OCI-LY7 (cell line): ENCODE measurements around the gene MCAT. TPM values are rescaled to one million over a fixed set of nuclear protein-coding genes. Genes with fewer than 3 reads are reported as not detected.

Source experiments
- BruUV-seq: library from RNA; stranded (reverse); fragments of 400-500 nt; replicated peaks from 2 replicates; lab custom pipeline; 2021; lab: Mats Ljungman, UMichigan
- CTCF ChIA-PET: fragments of 300-600 bp; sonication (Branson Sonifier 250); formaldehyde crosslinking; loops from one replicate; lab custom pipeline; 2022; ENCODE audit warnings: antibody characterized with exemption; ENCODE audit not compliant: unreplicated experiment; lab: Charles Lee
- POLR2A ChIA-PET: fragments of 300-600 bp; sonication (Branson Sonifier 250); formaldehyde crosslinking; loops from one replicate; lab custom pipeline; 2022; ENCODE audit warnings: antibody characterized with exemption; lab: Charles Lee
- DNase-seq: peaks from one replicate; pipeline ENCODE4 v3.0.0-alpha.2; 2015; ENCODE audit warnings: low spot score
- H2AFZ ChIP-seq: fragments of 200-600 bp; sonication (generic), shearing (Covaris generic); 2 replicates; pipeline ENCODE4 v1.6.1; 2014; ENCODE audit warnings: mild to moderate bottlenecking, antibody characterized with exemption, low read length, moderate library complexity
- H3K27ac ChIP-seq: fragments of 200-600 bp; sonication (generic); 2 replicates; pipeline ENCODE4 v1.5.1; 2014; ENCODE audit warnings: mixed run types, low read depth, mild to moderate bottlenecking, moderate library complexity, low read length, inconsistent platforms; ENCODE audit not compliant: poor library complexity, severe bottlenecking
- H3K36me3 ChIP-seq: fragments of 200-600 bp; sonication (generic); 2 replicates; pipeline ENCODE4 v1.6.1; 2014; ENCODE audit warnings: mild to moderate bottlenecking, antibody characterized with exemption, low read length, moderate library complexity, mixed read lengths; ENCODE audit not compliant: insufficient read depth
- H3K4me1 ChIP-seq: fragments of 200-600 bp; sonication (generic); 2 replicates; pipeline ENCODE4 v1.5.1; 2014; ENCODE audit warnings: mild to moderate bottlenecking, low read length; ENCODE audit not compliant: insufficient read depth, poor library complexity, severe bottlenecking
- H3K4me2 ChIP-seq: fragments of 200-600 bp; sonication (generic); 2 replicates; pipeline ENCODE4 v1.6.1; 2014; ENCODE audit warnings: mild to moderate bottlenecking, low read length
- H3K4me3 ChIP-seq: fragments of 200-600 bp; sonication (generic); 2 replicates; pipeline ENCODE4 v1.5.1; 2014; ENCODE audit warnings: mild to moderate bottlenecking, low read depth, low read length; ENCODE audit not compliant: poor library complexity, severe bottlenecking
- H3K79me2 ChIP-seq: fragments of 200-600 bp; sonication (generic); 2 replicates; pipeline ENCODE4 v1.6.1; 2016; ENCODE audit warnings: low read depth, mild to moderate bottlenecking, low read length, moderate library complexity, mixed read lengths; ENCODE audit not compliant: insufficient read depth
- H3K9me2 ChIP-seq: fragments of 200-600 bp; sonication (generic); 2 replicates; pipeline ENCODE4 v1.6.1; 2016; ENCODE audit warnings: mild to moderate bottlenecking, low read length, mixed read lengths; ENCODE audit not compliant: insufficient read depth
- H3K9me3 ChIP-seq: fragments of 200-600 bp; sonication (generic); 2 replicates; pipeline ENCODE4 v1.6.1; 2014; ENCODE audit warnings: mild to moderate bottlenecking, mixed run types, low read length, mixed read lengths
- H4K20me1 ChIP-seq: fragments of 200-600 bp; sonication (generic); 2 replicates; pipeline ENCODE4 v1.6.1; 2014; ENCODE audit warnings: mild to moderate bottlenecking, antibody characterized with exemption, low read length, moderate library complexity, mixed read lengths; ENCODE audit not compliant: insufficient read depth
- EZH2phosphoT487 ChIP-seq: fragments of 200-600 bp; sonication (generic); IDR thresholded peaks from 2 replicates; pipeline ENCODE4 v1.6.1; 2018; ENCODE audit warnings: low read depth, borderline replicate concordance, mild to moderate bottlenecking, mixed run types, antibody characterized with exemption, low read length, moderate library complexity, mixed read lengths
- intact Hi-C: fragments of 100-400 bp; cut with micrococcal nuclease; formaldehyde crosslinking; loops from one replicate; pipeline ENCODE4 v1.10.0; 2022; ENCODE audit not compliant: unreplicated experiment
- total RNA-seq, 2 experiments: library from RNA; depleted of rRNA in 1 of 2; stranded (reverse); fragments of >200 nt in 1 of 2; shearing (Covaris generic) in 1 of 2; gene quantifications; 2 replicates each; pipeline ENCODE4 v1.2.3, GENCODE V29; 2014 to 2022
- TF ChIP-seq, protein P1 (sequence below): fragments of 200-600 bp; sonication (generic); conservative IDR thresholded peaks from 2 replicates; pipeline ENCODE4 v1.5.1; 2014; ENCODE audit warnings: mild to moderate bottlenecking, antibody characterized with exemption, low read length, moderate library complexity, mixed read lengths

Gene MCAT
- total RNA-seq, 2 experiments from 2014 or later: 30.6 to 33.2 TPM

DNA sequence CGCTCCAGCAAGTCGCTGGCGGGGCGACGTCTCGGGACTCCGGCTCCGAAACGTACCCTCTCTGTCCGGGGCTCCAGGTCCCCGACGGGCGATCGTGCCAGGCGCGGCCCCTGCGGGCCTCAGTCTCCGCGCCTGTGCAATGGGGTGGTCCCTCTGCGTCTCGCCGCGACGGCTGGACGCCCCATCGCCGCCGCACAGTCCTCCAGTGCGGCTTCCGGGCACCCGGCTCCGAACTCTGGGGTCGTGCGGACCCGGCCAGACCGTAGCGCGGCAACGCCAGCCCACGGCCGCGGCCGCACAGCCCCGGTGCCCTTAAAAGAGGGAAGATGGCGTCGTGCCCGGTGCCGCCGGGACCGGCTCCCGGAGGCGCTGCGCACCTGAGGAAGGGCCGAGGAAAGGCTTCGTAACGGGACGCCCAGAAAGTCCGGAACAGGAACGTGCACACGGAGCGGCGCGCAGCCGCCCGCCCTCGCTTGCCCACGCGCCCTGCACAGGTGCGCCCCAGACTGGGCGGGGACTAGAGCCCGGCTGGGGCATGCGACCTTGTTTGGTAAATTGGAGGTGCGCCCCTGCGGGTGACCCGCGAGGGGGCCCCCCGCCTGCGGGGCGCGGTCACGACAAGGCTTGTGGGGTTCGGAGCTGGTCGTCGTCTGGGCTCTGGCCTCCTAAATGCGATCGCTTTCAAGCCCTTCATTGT lies 32.1 kb downstream of the MCAT start:
- Histone ChIP-seq H2AFZ (no peak overlapping the region), H3K79me2 (peaks cover 49% of the 10 kb centered on the region), H3K4me3 (peak overlapping the region; percentile 97), H3K27ac (peak overlapping the region; percentile 96), H3K9me2 (no peaks in the 10 kb centered on the region), H3K36me3 (peaks cover 43% of the 10 kb centered on the region), H3K4me1 (peaks cover 57% of the 10 kb centered on the region), H3K9me3 (no peaks in the 10 kb centered on the region), H3K4me2 (peak overlapping the region; percentile 89), H4K20me1 (no peaks in the 10 kb centered on the region)
- intact Hi-C loops: loop anchor here (1.0 to 2.0 kb wide), 3 partner anchors 22 to 76 kb away; partner anchors contain the start of genes TTLL1 and TTLL12
- BruUV-seq: no TSS peak
- DNase-seq: peak; percentile 89
- TF ChIP-seq, protein P1, sequence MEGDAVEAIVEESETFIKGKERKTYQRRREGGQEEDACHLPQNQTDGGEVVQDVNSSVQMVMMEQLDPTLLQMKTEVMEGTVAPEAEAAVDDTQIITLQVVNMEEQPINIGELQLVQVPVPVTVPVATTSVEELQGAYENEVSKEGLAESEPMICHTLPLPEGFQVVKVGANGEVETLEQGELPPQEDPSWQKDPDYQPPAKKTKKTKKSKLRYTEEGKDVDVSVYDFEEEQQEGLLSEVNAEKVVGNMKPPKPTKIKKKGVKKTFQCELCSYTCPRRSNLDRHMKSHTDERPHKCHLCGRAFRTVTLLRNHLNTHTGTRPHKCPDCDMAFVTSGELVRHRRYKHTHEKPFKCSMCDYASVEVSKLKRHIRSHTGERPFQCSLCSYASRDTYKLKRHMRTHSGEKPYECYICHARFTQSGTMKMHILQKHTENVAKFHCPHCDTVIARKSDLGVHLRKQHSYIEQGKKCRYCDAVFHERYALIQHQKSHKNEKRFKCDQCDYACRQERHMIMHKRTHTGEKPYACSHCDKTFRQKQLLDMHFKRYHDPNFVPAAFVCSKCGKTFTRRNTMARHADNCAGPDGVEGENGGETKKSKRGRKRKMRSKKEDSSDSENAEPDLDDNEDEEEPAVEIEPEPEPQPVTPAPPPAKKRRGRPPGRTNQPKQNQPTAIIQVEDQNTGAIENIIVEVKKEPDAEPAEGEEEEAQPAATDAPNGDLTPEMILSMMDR: peak; percentile 50; the same call in 1 of the 2 replicates
- TF ChIP-seq EZH2phosphoT487: no peak
- ChIA-PET POLR2A (interaction anchor here (0.6 to 1.3 kb wide), 5 partner anchors 9 to 251 kb away, joined by 3 to 4 read pairs (median 3); no protein-coding TSS in a partner anchor), CTCF (interaction anchor here (0.5 kb wide), 1 partner anchor 44 kb away, joined by 5 read pairs; no protein-coding TSS in a partner anchor)

DNA sequence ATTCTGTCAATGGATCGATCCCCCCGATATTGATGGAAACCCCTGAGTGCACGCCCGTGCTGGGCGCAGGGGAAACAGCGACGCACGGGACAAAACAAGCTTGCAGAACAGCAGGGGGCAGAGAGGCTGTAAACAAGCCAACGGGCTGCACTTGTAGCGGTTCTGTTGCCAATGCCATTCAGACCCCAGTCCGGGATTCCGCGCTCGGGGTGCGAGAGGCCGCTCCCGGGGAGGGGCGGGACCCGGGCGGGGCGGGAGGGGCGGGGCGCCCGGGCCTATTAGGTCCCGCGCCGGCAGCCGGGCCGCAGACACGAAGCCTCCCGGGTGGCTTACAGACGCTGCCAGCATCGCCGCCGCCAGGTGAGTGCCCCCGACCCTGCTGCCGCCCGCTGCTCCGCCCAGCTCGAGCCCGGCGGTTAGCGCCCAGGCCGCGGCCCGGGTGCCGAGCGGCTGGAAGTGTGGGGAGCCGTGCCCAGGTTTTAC lies 32.7 kb downstream of the MCAT start, which contains the start of gene BIK:
Gene BIK, plus strand, starts transcription at position 307 of the 483 bp plus-strand sequence. CDS start 13,273 bp downstream, outside the sequence.
- CTCF ChIA-PET: no interaction called here
- TF ChIP-seq, protein P1: peak; percentile 75
- no peak for TF ChIP-seq EZH2phosphoT487
- H3K79me2 ChIP-seq: peaks cover 48% of the 10 kb centered on the region
- no peaks in the 10 kb centered on the region for H3K9me2 ChIP-seq
- intact Hi-C loops: loop anchor here (2.0 kb wide), 1 partner anchor 22 kb away; the partner anchor contains the start of gene TTLL1
- peak within 1 kb of the TSS; percentile 96 for H3K27ac ChIP-seq
- POLR2A ChIA-PET: interaction anchor here (0.6 to 1.3 kb wide), 2 partner anchors 22 to 1160 kb away, joined by 3 read pairs; no protein-coding TSS in a partner anchor
- H3K4me2 ChIP-seq: peak within 1 kb of the TSS; percentile 89
- no peaks in the 10 kb centered on the region for H4K20me1 ChIP-seq
- H3K4me3 ChIP-seq: peak within 1 kb of the TSS; percentile 97
- H3K36me3 ChIP-seq: peaks cover 41% of the 10 kb centered on the region
- no peaks in the 10 kb centered on the region for H3K9me3 ChIP-seq
- no peak within 1 kb of the TSS for H2AFZ ChIP-seq
- peak; percentile 94 for DNase-seq
- peaks cover 51% of the 10 kb centered on the region for H3K4me1 ChIP-seq
- BruUV-seq: no TSS peak
